H1 (cell line): ENCODE data around the gene COL6A5. TPM values are rescaled to one million over a fixed set of nuclear protein-coding genes. Genes with fewer than 3 reads are reported as not detected.

Experiments used
- CTCF ChIA-PET: fragments of 300-600 bp; sonication (Branson Sonifier 250); formaldehyde crosslinking; loops from one replicate; lab custom pipeline; 2021; ENCODE audit not compliant: partially characterized antibody; lab: Charles Lee
- POLR2A ChIA-PET: fragments of 300-600 bp; sonication (Branson Sonifier 250); formaldehyde crosslinking; loops from one replicate; lab custom pipeline; 2021; ENCODE audit warnings: inconsistent platforms; ENCODE audit not compliant: partially characterized antibody; lab: Charles Lee
- DNase-seq, 2 experiments: peaks; one replicate each; pipeline versions ENCODE4 v3.0.0 to v3.0.0-alpha.2; 2010 to 2022; ENCODE audit warnings: low spot score in 2 of 2, low read depth in 1 of 2, mixed read lengths in 1 of 2
- FAIRE-seq: peaks from 2 replicates; lab custom pipeline; 2011; peaks lifted over from hg19 to GRCh38; lab: Jason Lieb, UNC
- H2AFZ ChIP-seq: 2 replicates; pipeline ENCODE4 v1.8.1; 2012; ENCODE audit warnings: low read length, inconsistent platforms
- H2AK5ac ChIP-seq: 2 replicates; pipeline ENCODE4 v1.6.1; 2013; ENCODE audit warnings: low read depth, low read length
- H2BK120ac ChIP-seq: replicated peaks from 2 replicates; pipeline ENCODE3; 2013; ENCODE audit warnings: low read depth, low read length, inconsistent platforms
- H2BK12ac ChIP-seq: 2 replicates; pipeline ENCODE4 v1.6.1; 2013; ENCODE audit warnings: low read depth, low read length
- H2BK15ac ChIP-seq: 2 replicates; pipeline ENCODE4 v1.6.1; 2013; ENCODE audit warnings: low read length
- H2BK20ac ChIP-seq: 2 replicates; pipeline ENCODE4 v1.6.1; 2013; ENCODE audit warnings: low read length
- H2BK5ac ChIP-seq: 2 replicates; pipeline ENCODE4 v1.6.1; 2013; ENCODE audit warnings: low read depth, low read length
- H3K14ac ChIP-seq: 2 replicates; pipeline ENCODE4 v1.6.1; 2013; ENCODE audit warnings: inconsistent platforms; ENCODE audit not compliant: insufficient read length
- H3K18ac ChIP-seq: 2 replicates; pipeline ENCODE4 v1.6.1; 2013; ENCODE audit warnings: low read length; ENCODE audit errors: extremely low read depth
- H3K23ac ChIP-seq: 2 replicates; pipeline ENCODE4 v1.6.1; 2013; ENCODE audit warnings: inconsistent platforms; ENCODE audit not compliant: insufficient read length
- H3K23me2 ChIP-seq: 2 replicates; pipeline ENCODE4 v1.6.1; 2013; ENCODE audit warnings: low read depth, low read length
- H3K27ac ChIP-seq: 2 replicates; pipeline ENCODE4 v1.6.1; 2011; ENCODE audit warnings: low read depth, low read length, inconsistent platforms
- H3K27me3 ChIP-seq, 4 experiments: replicated peaks in 1 of 4; 1 replicate in 1 of 4; 2 replicates in 3 of 4; pipeline versions ENCODE4 v1.6.1 to v1.8.1; 2011 to 2013; ENCODE audit warnings: low read length in 3 of 4, mild to moderate bottlenecking in 3 of 4, inconsistent platforms in 2 of 4, mixed read lengths in 2 of 4, moderate library complexity in 1 of 4; ENCODE audit not compliant: control insufficient read depth in 3 of 4, insufficient read depth in 3 of 4; ENCODE audit errors: extremely low read depth in 1 of 4
- H3K36me3 ChIP-seq, 4 experiments: 2 replicates each; pipeline versions ENCODE4 v1.6.1 to v1.8.1; 2011 to 2013; ENCODE audit warnings: mild to moderate bottlenecking in 4 of 4, low read length in 3 of 4, moderate library complexity in 2 of 4, control low read depth in 1 of 4, inconsistent platforms in 1 of 4; ENCODE audit not compliant: insufficient read depth in 4 of 4, control insufficient read depth in 2 of 4
- H3K4ac ChIP-seq: replicated peaks from 2 replicates; pipeline ENCODE3; 2013; ENCODE audit warnings: low read length, low read depth, mixed read lengths, inconsistent platforms; ENCODE audit not compliant: insufficient read length
- H3K4me1 ChIP-seq, 4 experiments: replicated peaks in 1 of 4; 1 replicate in 1 of 4; 2 replicates in 3 of 4; pipeline versions ENCODE4 v1.6.1 to v1.8.1; 2011 to 2013; ENCODE audit warnings: low read length in 3 of 4, inconsistent platforms in 2 of 4, mixed read lengths in 1 of 4; ENCODE audit not compliant: insufficient read depth in 4 of 4, control insufficient read depth in 3 of 4
- H3K4me2 ChIP-seq, 2 experiments: 2 replicates each; pipeline versions ENCODE4 v1.6.1 to v1.8.1; 2011 to 2013; ENCODE audit warnings: low read depth in 2 of 2, low read length in 2 of 2, control low read depth in 1 of 2, inconsistent platforms in 1 of 2, mild to moderate bottlenecking in 1 of 2; ENCODE audit not compliant: insufficient read depth in 1 of 2
- H3K4me3 ChIP-seq, 4 experiments: fragments of 200-600, 300-600 bp in 1 of 4; sonication (generic), shearing (Covaris generic), sonication (Bioruptor Twin) in 1 of 4; 2 replicates each; pipeline versions ENCODE4 v1.5.1 to v1.8.1; 2011 to 2016; ENCODE audit warnings: low read length in 4 of 4, low read depth in 3 of 4, control low read depth in 2 of 4, inconsistent platforms in 2 of 4, mild to moderate bottlenecking in 2 of 4, mixed read lengths in 1 of 4, moderate library complexity in 1 of 4; ENCODE audit not compliant: insufficient read depth in 2 of 4; ENCODE audit errors: extremely low read depth in 1 of 4
- H3K56ac ChIP-seq: replicated peaks from 2 replicates; pipeline ENCODE3; 2013; ENCODE audit warnings: low read depth, mild to moderate bottlenecking, mixed read lengths, low read length, inconsistent platforms; ENCODE audit not compliant: insufficient read length
- H3K79me1 ChIP-seq: 2 replicates; pipeline ENCODE4 v1.6.1; 2013; ENCODE audit warnings: low read depth, low read length, control low read depth
- H3K79me2 ChIP-seq, 2 experiments: 2 replicates each; pipeline versions ENCODE4 v1.6.1 to v1.8.1; 2012 to 2013; ENCODE audit warnings: low read length in 2 of 2, mild to moderate bottlenecking in 2 of 2, inconsistent platforms in 1 of 2; ENCODE audit not compliant: insufficient read depth in 2 of 2, control insufficient read depth in 1 of 2
- H3K9ac ChIP-seq, 4 experiments: replicated peaks in 1 of 4; 1 replicate in 1 of 4; 2 replicates in 3 of 4; pipeline versions ENCODE4 v1.6.1 to v1.8.1; 2011 to 2013; ENCODE audit warnings: low read depth in 3 of 4, low read length in 3 of 4, control low read depth in 2 of 4, mild to moderate bottlenecking in 2 of 4, moderate library complexity in 2 of 4, inconsistent platforms in 1 of 4; ENCODE audit errors: extremely low read depth in 1 of 4
- H3K9me3 ChIP-seq, 2 experiments: 2 replicates each; pipeline versions ENCODE4 v1.6.1 to v1.8.1; 2012 to 2013; ENCODE audit warnings: mild to moderate bottlenecking in 2 of 2, moderate library complexity in 2 of 2, control low read depth in 1 of 2, inconsistent platforms in 1 of 2, low read depth in 1 of 2, low read length in 1 of 2, mixed read lengths in 1 of 2; ENCODE audit not compliant: insufficient read depth in 2 of 2
- H4K20me1 ChIP-seq, 2 experiments: replicated peaks in 1 of 2; 2 replicates each; pipeline versions ENCODE3 to v1.8.1; 2011 to 2013; ENCODE audit warnings: inconsistent platforms in 2 of 2, low read length in 2 of 2, mild to moderate bottlenecking in 1 of 2; ENCODE audit not compliant: insufficient read depth in 2 of 2, control insufficient read depth in 1 of 2
- H4K5ac ChIP-seq: 2 replicates; pipeline ENCODE4 v1.6.1; 2013; ENCODE audit warnings: low read length, low read depth, mixed read lengths, inconsistent platforms; ENCODE audit not compliant: insufficient read length
- H4K8ac ChIP-seq: 2 replicates; pipeline ENCODE4 v1.8.0; 2013; ENCODE audit warnings: mild to moderate bottlenecking, moderate library complexity, low read length, inconsistent platforms; ENCODE audit not compliant: insufficient read depth; ENCODE audit errors: extremely low read depth
- H4K91ac ChIP-seq: replicated peaks from 2 replicates; pipeline ENCODE3; 2013; ENCODE audit warnings: low read length, mixed read lengths, inconsistent platforms; ENCODE audit not compliant: insufficient read length
- ATF2 ChIP-seq: IDR thresholded peaks from 2 replicates; pipeline ENCODE4 v1.6.1; 2012; ENCODE audit warnings: low read length, inconsistent platforms
- BACH1 ChIP-seq: IDR thresholded peaks from 2 replicates; pipeline ENCODE4 v1.6.1; 2012; ENCODE audit warnings: low read length, improper control_type of control experiment
- EZH2 ChIP-seq: fragments of 200-600 bp; sonication (generic); IDR thresholded peaks from 2 replicates; pipeline ENCODE4 v1.7.1; 2012; ENCODE audit warnings: low read depth, mild to moderate bottlenecking, moderate library complexity, low read length, inconsistent platforms; ENCODE audit not compliant: severe bottlenecking
- KDM1A ChIP-seq: fragments of 200-600, 300-600 bp; sonication (generic); IDR thresholded peaks from 2 replicates; pipeline ENCODE4 v1.7.1; 2016; ENCODE audit warnings: mild to moderate bottlenecking, low read length, borderline replicate concordance
- MAFK ChIP-seq: IDR thresholded peaks from 2 replicates; pipeline ENCODE4 v1.6.1; 2012; ENCODE audit warnings: low read depth, mild to moderate bottlenecking, improper control_type of control experiment, low read length
- NANOG ChIP-seq: IDR thresholded peaks from 2 replicates; pipeline ENCODE4 v1.6.1; 2011; ENCODE audit warnings: low read length, low read depth, mild to moderate bottlenecking, inconsistent platforms; ENCODE audit not compliant: insufficient read depth, poor library complexity, severe bottlenecking
- POU5F1 ChIP-seq: IDR thresholded peaks from 2 replicates; pipeline ENCODE4 v1.6.1; 2011; ENCODE audit warnings: low read depth, mild to moderate bottlenecking, low read length, moderate library complexity
- TAF1 ChIP-seq: IDR thresholded peaks from 2 replicates; pipeline ENCODE4 v1.6.1; 2011; ENCODE audit warnings: mild to moderate bottlenecking, low read depth, low read length
- TAF7 ChIP-seq: optimal IDR thresholded peaks from 2 replicates; pipeline ENCODE3; 2011; ENCODE audit warnings: low read depth, mild to moderate bottlenecking, inconsistent platforms, low read length, moderate library complexity, borderline replicate concordance
- WGBS, 2 experiments: shearing (Covaris generic) in 1 of 2; methylation state at CpG; one replicate each; pipeline versions ENCODE4 v1.1.6 to v1.1.7; 2013 to 2015; ENCODE audit warnings: low lambda C conversion rate in 2 of 2, mixed read lengths in 2 of 2, inconsistent platforms in 1 of 2, low coverage in 1 of 2, missing lambda C conversion rate in 1 of 2; ENCODE audit not compliant: insufficient replicate concordance in 2 of 2, insufficient coverage in 1 of 2, insufficient read length in 1 of 2; ENCODE audit errors: extremely low coverage in 1 of 2, missing lambda C conversion rate in 1 of 2; 5-methylcytosine and 5-hydroxymethylcytosine counted together
- polyA plus RNA-seq, 7 experiments: library from polyadenylated mRNA; depleted of rRNA in 3 of 7; stranded (reverse) in 5 of 7; unstranded in 2 of 7; fragments of >200 nt in 5 of 7; fragments of 200-250 nt in 2 of 7; gene quantifications; 1 replicate in 5 of 7; 2 replicates in 1 of 7; 4 replicates in 1 of 7; pipeline versions ENCODE4 v1.2.1 to v1.2.3, GENCODE V29; 2011 to 2013; ENCODE audit warnings: missing spikeins in 2 of 7, mixed read lengths in 2 of 7
- total RNA-seq: library from RNA; stranded (reverse); fragmentation: NEBNext Ultra II Directional; extraction: Animal tissue kit (Norgen Biotek cat#: 25700); gene quantifications from 2 replicates; pipeline ENCODE4 v1.2.1, GENCODE V29; 2021
- TF ChIP-seq, protein P1 (sequence below): IDR thresholded peaks from 2 replicates; pipeline ENCODE4 v1.6.1; 2012; ENCODE audit warnings: inconsistent platforms

COL6A5 gene
- total and polyA plus RNA-seq, 2 of the 8 experiments (the other 6 are each of a cell fraction or from before 2014, with no cell fraction given): 0.05 to 0.06 TPM

GRCh38 chr3:130528120-130528519 is 182.6 kb downstream of the COL6A5 start:
- H3K4ac ChIP-seq: no peak overlapping the region
- no peak for FAIRE-seq
- CTCF ChIA-PET: interaction anchor here (0.6 to 5.6 kb wide), 4 partner anchors 10 to 252 kb away, joined by 3 to 29 read pairs (median 7); no protein-coding TSS in a partner anchor

More at GRCh38 chr3:130528120-130528519, 182.6 kb downstream of the COL6A5 start:
- H2BK120ac ChIP-seq: no peak overlapping the region
- no peak overlapping the region for H4K91ac ChIP-seq
- no peaks in the 10 kb centered on the region for H3K79me2 ChIP-seq
- H2BK20ac ChIP-seq: no peak overlapping the region
- no peak overlapping the region for H2AFZ ChIP-seq
- H3K27me3 ChIP-seq: no peaks in the 10 kb centered on the region
- H3K14ac ChIP-seq: no peak overlapping the region
- H3K36me3 ChIP-seq: no peaks in the 10 kb centered on the region
- H3K4me3 ChIP-seq: no peak overlapping the region
- H2BK15ac ChIP-seq: no peak overlapping the region
- no peak overlapping the region for H2BK5ac ChIP-seq
- H3K23me2 ChIP-seq: peaks cover 2% of the 10 kb centered on the region; the same call in 1 of the 2 replicates
- no peak overlapping the region for H3K18ac ChIP-seq
- H2BK12ac ChIP-seq: no peak overlapping the region
- POLR2A ChIA-PET: interaction anchor here (1.1 kb wide), 1 partner anchor 12 kb away, joined by 3 read pairs; no protein-coding TSS in a partner anchor
- no peaks in the 10 kb centered on the region for H3K79me1 ChIP-seq
- no peak overlapping the region for H2AK5ac ChIP-seq
- no peak overlapping the region for H3K4me2 ChIP-seq
- 100% methylated on average over 1 of the region's 1 CpG; no CpG with 5 or more reads in 1 of the 2 experiments for WGBS, 2 experiments
- TF ChIP-seq, protein P1, sequence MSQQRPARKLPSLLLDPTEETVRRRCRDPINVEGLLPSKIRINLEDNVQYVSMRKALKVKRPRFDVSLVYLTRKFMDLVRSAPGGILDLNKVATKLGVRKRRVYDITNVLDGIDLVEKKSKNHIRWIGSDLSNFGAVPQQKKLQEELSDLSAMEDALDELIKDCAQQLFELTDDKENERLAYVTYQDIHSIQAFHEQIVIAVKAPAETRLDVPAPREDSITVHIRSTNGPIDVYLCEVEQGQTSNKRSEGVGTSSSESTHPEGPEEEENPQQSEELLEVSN: no peak
- no peak for TF ChIP-seq POU5F1
- TF ChIP-seq BACH1: no peak
- no peak for TF ChIP-seq NANOG
- TF ChIP-seq EZH2: no peak
- no peak for TF ChIP-seq ATF2
- no peak for TF ChIP-seq MAFK
- TF ChIP-seq TAF7: no peak
- TF ChIP-seq TAF1: no peak
- no peak for TF ChIP-seq KDM1A
- H3K9me3 ChIP-seq: no peaks in the 10 kb centered on the region
- H3K23ac ChIP-seq: no peak overlapping the region
- H4K8ac ChIP-seq: no peak overlapping the region
- H4K5ac ChIP-seq: no peak overlapping the region
- H3K56ac ChIP-seq: no peak overlapping the region
- H3K27ac ChIP-seq: no peak overlapping the region
- DNase-seq: no peak
- no peaks in the 10 kb centered on the region; a peak in 2 of 7 replicates for H3K4me1 ChIP-seq
- H3K9ac ChIP-seq: no peak overlapping the region
- H4K20me1 ChIP-seq: no peaks in the 10 kb centered on the region
